PC-9 (cell line): ENCODE results near the gene PALLD. TPM values are rescaled to one million over a fixed set of nuclear protein-coding genes. Genes with fewer than 3 reads are reported as not detected.

Experiments
- BruUV-seq: library from RNA; stranded (reverse); fragments of 400-500 nt; replicated peaks from 2 replicates; lab custom pipeline; 2021; lab: Mats Ljungman, UMichigan
- CTCF ChIA-PET: fragments of 300-600 bp; sonication (Branson Sonifier 250); formaldehyde crosslinking; loops from one replicate; lab custom pipeline; 2022; ENCODE audit warnings: antibody characterized with exemption; lab: Charles Lee
- POLR2A ChIA-PET: fragments of 300-600 bp; sonication (Branson Sonifier 250); formaldehyde crosslinking; loops from one replicate; lab custom pipeline; 2022; ENCODE audit warnings: antibody characterized with exemption; ENCODE audit not compliant: unreplicated experiment; lab: Charles Lee
- DNase-seq, 2 experiments: peaks; one replicate each; pipeline versions ENCODE4 v3.0.0 to v3.0.0-alpha.2; 2015 to 2022; ENCODE audit warnings: mixed read lengths in 1 of 2
- H2AFZ ChIP-seq: fragments of 200-600 bp; sonication (generic); 2 replicates; pipeline ENCODE4 v1.8.1; 2017; ENCODE audit warnings: antibody characterized with exemption
- H3F3A ChIP-seq: fragments of 200-600 bp; sonication (generic); 2 replicates; pipeline ENCODE4 v1.8.1; 2017; ENCODE audit warnings: antibody characterized with exemption, mild to moderate bottlenecking, low read depth; ENCODE audit not compliant: insufficient read depth
- H3K27ac ChIP-seq: fragments of 200-600 bp; sonication (generic); 2 replicates; pipeline ENCODE4 v1.6.1; 2016; ENCODE audit warnings: mixed run types
- H3K27me3 ChIP-seq: fragments of 200-600 bp; sonication (generic); 2 replicates; pipeline ENCODE4 v1.6.1; 2016; ENCODE audit warnings: low read depth, mixed run types; ENCODE audit not compliant: insufficient read depth
- H3K36me3 ChIP-seq: fragments of 200-600 bp; sonication (generic); 2 replicates; pipeline ENCODE4 v1.6.1; 2016; ENCODE audit warnings: low read depth, mixed run types
- H3K4me1 ChIP-seq: fragments of 200-600 bp; sonication (generic); replicated peaks from 2 replicates; pipeline ENCODE4 v1.6.1; 2016; ENCODE audit warnings: mixed run types; ENCODE audit not compliant: insufficient read depth
- H3K4me2 ChIP-seq: fragments of 200-600 bp; sonication (generic); 2 replicates; pipeline ENCODE4 v1.6.1; 2017; ENCODE audit warnings: mixed run types
- H3K4me3 ChIP-seq: fragments of 200-600 bp; sonication (generic); 2 replicates; pipeline ENCODE4 v1.6.1; 2016; ENCODE audit warnings: mixed run types
- H3K79me2 ChIP-seq: fragments of 200-600 bp; sonication (generic); 2 replicates; pipeline ENCODE4 v1.6.1; 2017; ENCODE audit warnings: low read depth, mixed run types
- H3K9me2 ChIP-seq: fragments of 200-600 bp; sonication (generic); 2 replicates; pipeline ENCODE4 v1.8.1; 2017; ENCODE audit warnings: mild to moderate bottlenecking; ENCODE audit not compliant: insufficient read depth
- H3K9me3 ChIP-seq: fragments of 200-600 bp; sonication (generic); 2 replicates; pipeline ENCODE4 v1.8.1; 2016; ENCODE audit warnings: low read depth; ENCODE audit not compliant: insufficient read depth
- H4K20me1 ChIP-seq: fragments of 200-600 bp; sonication (generic); 2 replicates; pipeline ENCODE4 v1.8.1; 2017; ENCODE audit not compliant: insufficient read depth
- CTCF ChIP-seq: fragments of 200-600 bp; sonication (generic); conservative IDR thresholded peaks from 2 replicates; pipeline ENCODE4 v1.6.1; 2017; ENCODE audit warnings: mixed run types, antibody characterized with exemption, mild to moderate bottlenecking, moderate library complexity
- EZH2 ChIP-seq: fragments of 200-600 bp; sonication (generic); IDR thresholded peaks from 2 replicates; pipeline ENCODE4 v1.8.0; 2017; ENCODE audit warnings: antibody characterized with exemption, low read depth
- intact Hi-C: fragments of 100-400 bp; cut with micrococcal nuclease; formaldehyde crosslinking; loops from one replicate; pipeline ENCODE4 v1.10.0; 2022; ENCODE audit not compliant: unreplicated experiment
- total RNA-seq: library from RNA; stranded (reverse); gene quantifications from 2 replicates; pipeline ENCODE4 v1.2.3, GENCODE V29; 2021

PALLD gene
- total RNA-seq, 1 experiment from 2014 or later: 156 TPM

- no peak for TF ChIP-seq CTCF
- TF ChIP-seq EZH2: no peak
- intact Hi-C loops: loop anchor here (2.0 to 5.0 kb wide), 2 partner anchors 117 to 249 kb away; no protein-coding TSS in a partner anchor
These were observed 337.0 kb downstream of the PALLD start for GRCh38 chr4:168833881-168834280.

GRCh38 chr4:168835880-168836454, 339.1 kb downstream of the PALLD start:
- no peaks in the 10 kb centered on the region for H3F3A ChIP-seq
- no TSS peak for BruUV-seq
- ChIA-PET CTCF (interaction anchor here (0.6 kb wide), 1 partner anchor 111 kb away, joined by 3 read pairs; no protein-coding TSS in a partner anchor), POLR2A (no interaction called here)
- H3K4me3 ChIP-seq: no peak overlapping the region
- H3K9me2 ChIP-seq: no peaks in the 10 kb centered on the region
- H3K79me2 ChIP-seq: peaks cover 26% of the 10 kb centered on the region
- DNase-seq: no peak
- no peak overlapping the region for H2AFZ ChIP-seq
- H3K36me3 ChIP-seq: no peaks in the 10 kb centered on the region
- H3K27ac ChIP-seq: no peak overlapping the region
- intact Hi-C loops: no loop called here
- no peaks in the 10 kb centered on the region for H3K9me3 ChIP-seq
- H4K20me1 ChIP-seq: no peaks in the 10 kb centered on the region
- H3K4me1 ChIP-seq: peaks cover 6% of the 10 kb centered on the region; the same call in 1 of the 2 replicates
- TF ChIP-seq EZH2 (no peak), CTCF (no peak)
- no peaks in the 10 kb centered on the region for H3K27me3 ChIP-seq
- no peak overlapping the region for H3K4me2 ChIP-seq

More at GRCh38 chr4:168833881-168834280, 337.0 kb downstream of the PALLD start:
- H3K27me3 ChIP-seq: no peaks in the 10 kb centered on the region
- peaks cover 8% of the 10 kb centered on the region; the same call in 1 of the 2 replicates for H3K4me1 ChIP-seq
- no peak overlapping the region; the same call in 1 of the 2 replicates for H3K4me3 ChIP-seq
- peaks cover 26% of the 10 kb centered on the region for H3K79me2 ChIP-seq
- no peaks in the 10 kb centered on the region for H3K9me2 ChIP-seq
- no peaks in the 10 kb centered on the region for H3K9me3 ChIP-seq
- no peak overlapping the region for H3K27ac ChIP-seq
- ChIA-PET CTCF (no interaction called here), POLR2A (no interaction called here)
- H3K36me3 ChIP-seq: no peaks in the 10 kb centered on the region
- DNase-seq: no peak
- BruUV-seq: TSS peak; percentile 37
- H3K4me2 ChIP-seq: peak overlapping the region; percentile 88; the same call in 1 of the 2 replicates
- H4K20me1 ChIP-seq: no peaks in the 10 kb centered on the region
- H2AFZ ChIP-seq: no peak overlapping the region
- no peaks in the 10 kb centered on the region for H3F3A ChIP-seq

GRCh38 chr4:168836490-168836889, 339.6 kb downstream of the PALLD start:
- DNase-seq: no peak
- H3K4me2 ChIP-seq: no peak overlapping the region
- H2AFZ ChIP-seq: no peak overlapping the region
- no peaks in the 10 kb centered on the region for H3K36me3 ChIP-seq
- intact Hi-C loops: no loop called here
- no peaks in the 10 kb centered on the region for H3K9me2 ChIP-seq
- no peak overlapping the region for H3K4me3 ChIP-seq
- CTCF ChIA-PET: interaction anchor here (0.6 kb wide), 1 partner anchor 127 kb away, joined by 4 read pairs; no protein-coding TSS in a partner anchor
- H3K9me3 ChIP-seq: no peaks in the 10 kb centered on the region
- POLR2A ChIA-PET: no interaction called here
- BruUV-seq: no TSS peak
- TF ChIP-seq CTCF (no peak), EZH2 (no peak)
- H3K79me2 ChIP-seq: peaks cover 26% of the 10 kb centered on the region
- H3K27ac ChIP-seq: no peak overlapping the region
- no peaks in the 10 kb centered on the region for H4K20me1 ChIP-seq
- 0 out of 2 replicates have a peak, but pooled peaks cover under 1% of the 10 kb centered on the region for H3K4me1 ChIP-seq
- no peaks in the 10 kb centered on the region for H3K27me3 ChIP-seq
- H3F3A ChIP-seq: no peaks in the 10 kb centered on the region
